Fibroblast of gingiva (primary cell): ENCODE measurements around the gene ARHGAP4.

ENCODE experiments used
- DNase-seq: peaks from one replicate; pipeline ENCODE4 v3.0.0-alpha.2; 2011; ENCODE audit warnings: low read depth

ARHGAP4 gene

DNA sequence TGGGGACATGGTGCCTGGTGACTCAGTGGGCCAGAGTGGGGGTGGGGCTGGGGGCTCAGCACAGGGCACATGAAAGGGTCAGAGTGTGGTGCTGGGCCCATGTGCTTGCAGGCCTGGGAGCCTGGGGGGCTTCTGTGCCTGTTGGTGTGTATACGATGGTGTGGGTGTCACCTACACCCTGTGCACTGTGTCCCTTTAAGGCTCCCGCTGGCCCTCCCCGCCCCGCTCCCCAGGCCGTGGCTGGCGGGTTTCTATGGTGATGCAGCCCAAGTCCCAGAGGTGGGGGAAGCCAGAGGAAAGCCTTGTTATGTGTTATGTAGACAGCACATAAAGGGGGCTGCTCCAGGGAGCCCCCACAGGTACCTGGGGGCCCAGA lies 45.6 kb downstream of the ARHGAP4 start:
- no peak for DNase-seq

DNA sequence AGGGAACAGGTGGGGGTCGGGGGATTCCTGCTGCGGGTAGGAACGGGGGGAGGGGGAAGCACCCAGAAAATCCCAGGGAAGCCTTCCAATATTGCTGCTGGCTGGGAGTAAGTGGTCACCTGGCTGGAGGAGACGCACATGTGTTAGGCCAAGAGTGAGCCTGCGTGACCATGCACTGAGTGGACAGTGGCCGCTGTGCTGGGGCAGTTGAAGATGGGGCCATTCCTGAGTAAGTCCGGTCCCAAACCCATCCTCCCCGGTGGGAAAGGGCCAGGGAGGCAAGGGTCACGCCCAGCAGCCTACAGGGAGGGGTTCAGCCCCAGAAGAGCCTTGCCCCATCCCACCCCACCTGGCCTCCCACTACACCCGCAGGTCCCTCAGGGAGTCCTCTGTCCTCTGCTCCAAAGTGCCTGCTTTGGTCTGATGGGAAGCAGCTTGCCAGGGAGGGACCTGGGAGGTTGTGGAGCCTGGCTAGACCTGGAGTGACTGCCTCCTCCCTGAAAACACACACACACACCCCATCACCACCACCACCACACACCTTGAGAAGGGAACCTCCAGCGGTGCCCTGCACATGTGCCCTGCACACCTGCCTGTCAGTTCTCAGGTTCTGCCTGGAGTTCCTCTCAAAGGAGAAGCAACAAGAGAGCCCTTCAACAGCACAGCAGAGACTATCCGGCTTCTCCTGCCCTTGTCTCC lies 46.2 kb downstream of the ARHGAP4 start:
- DNase-seq = no peak

DNA sequence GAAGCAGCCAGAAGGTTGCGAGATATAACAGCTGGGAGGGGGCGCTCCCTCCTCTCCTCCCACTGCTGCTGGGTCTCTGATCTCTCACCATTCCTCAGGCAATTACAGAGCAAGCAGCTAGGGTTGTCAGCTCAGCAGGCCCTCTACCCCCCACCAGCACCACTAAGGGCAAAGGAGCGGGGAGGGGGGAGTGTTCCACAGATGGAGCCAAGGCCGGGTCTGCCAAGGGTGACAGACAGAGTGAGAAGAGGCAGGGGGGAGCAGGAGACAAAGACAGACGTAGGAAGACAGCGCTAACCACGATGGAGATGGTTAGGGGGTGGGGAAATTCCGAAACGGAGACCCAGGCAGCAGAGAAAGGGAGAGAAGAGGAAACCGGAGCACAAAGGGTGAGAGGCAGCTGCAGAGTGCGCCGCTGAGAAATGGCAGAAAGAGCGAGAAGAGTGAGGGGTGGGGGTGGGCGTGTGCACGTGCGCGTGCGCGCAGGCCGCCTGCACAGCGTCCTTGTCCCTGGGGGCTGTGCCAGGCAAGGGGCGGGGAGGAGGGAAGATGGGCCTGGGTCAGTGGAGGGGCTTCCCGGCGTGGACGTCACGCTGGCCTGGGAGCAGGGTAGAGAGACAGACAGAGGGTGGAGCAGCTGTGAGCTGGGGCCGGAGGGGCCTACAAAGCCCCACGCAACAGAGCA lies 47.0 kb downstream of the ARHGAP4 start:
- DNase-seq = no peak

DNA sequence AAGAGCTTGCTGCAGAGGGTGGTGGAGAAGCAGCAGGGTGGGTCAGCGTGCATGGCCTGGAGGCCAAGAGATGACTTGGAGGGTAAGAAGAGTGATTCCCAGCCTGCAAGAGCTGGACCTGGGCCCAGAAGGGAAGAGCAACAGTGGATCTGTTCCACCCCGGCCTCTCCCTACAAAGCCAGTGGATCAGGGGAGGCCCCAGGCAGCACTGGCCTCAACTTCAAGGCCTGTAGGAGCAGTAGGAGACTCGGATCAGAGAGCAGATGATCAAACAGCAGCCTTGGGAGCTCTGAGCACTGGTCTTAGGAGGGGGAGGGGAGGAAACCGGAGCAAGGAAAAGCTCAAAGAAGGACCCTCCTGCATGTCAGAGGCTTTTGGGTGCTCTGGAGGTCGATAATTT lies 47.7 kb downstream of the ARHGAP4 start:
- no peak for DNase-seq

DNA sequence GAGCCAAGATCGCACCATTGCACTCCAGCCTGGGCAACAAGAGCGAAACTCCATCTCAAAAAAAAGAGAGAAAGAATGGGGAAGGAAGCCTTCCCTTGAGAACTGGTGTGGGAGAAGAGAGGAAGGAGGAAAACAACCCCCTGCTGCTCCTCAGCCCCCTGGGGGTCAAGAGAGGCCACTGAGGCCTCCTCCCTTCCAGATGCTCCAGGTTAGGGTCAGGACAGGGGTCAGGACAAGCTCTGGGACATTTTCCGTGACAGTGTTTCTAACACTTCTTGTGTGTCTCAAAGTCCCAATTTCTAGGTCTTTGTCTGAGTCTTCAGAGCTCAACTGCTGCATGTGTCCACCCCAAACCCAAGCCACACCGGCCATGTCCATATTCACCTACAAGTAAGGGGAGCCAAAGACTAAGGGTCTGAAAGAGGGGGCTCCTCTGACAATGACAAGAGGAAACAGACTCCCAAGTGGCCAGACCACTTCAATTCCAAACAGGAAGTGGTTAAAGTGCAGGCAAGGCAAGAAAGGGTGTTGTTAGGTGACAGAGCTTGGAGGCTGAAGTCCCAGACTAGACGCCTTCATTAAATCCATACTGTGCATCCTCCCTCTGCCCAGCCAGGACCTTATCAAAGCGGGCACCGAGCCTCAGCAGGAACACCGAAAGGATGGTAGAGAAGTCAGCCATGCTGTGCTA lies 48.3 kb downstream of the ARHGAP4 start:
- DNase-seq = no peak

DNA sequence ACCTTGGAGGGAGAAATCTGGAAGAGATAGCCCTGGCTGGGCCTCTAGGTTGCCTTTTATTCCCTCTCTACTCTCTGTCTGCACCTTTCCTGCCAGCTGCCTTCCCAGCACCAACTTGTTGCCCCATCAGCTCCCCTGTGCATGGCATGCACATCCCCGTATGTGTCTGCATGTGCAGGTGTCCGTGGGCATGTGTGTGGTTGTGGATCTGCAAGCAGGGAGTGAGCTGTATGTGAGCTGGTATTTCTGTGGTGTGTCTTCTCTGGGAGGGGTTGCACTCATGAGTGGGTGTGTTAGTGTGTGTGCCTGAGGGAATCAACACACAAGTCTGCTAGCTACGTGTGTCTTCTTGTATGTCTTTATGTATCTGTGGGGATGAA lies 50.0 kb downstream of the ARHGAP4 start:
- no peak for DNase-seq

DNA sequence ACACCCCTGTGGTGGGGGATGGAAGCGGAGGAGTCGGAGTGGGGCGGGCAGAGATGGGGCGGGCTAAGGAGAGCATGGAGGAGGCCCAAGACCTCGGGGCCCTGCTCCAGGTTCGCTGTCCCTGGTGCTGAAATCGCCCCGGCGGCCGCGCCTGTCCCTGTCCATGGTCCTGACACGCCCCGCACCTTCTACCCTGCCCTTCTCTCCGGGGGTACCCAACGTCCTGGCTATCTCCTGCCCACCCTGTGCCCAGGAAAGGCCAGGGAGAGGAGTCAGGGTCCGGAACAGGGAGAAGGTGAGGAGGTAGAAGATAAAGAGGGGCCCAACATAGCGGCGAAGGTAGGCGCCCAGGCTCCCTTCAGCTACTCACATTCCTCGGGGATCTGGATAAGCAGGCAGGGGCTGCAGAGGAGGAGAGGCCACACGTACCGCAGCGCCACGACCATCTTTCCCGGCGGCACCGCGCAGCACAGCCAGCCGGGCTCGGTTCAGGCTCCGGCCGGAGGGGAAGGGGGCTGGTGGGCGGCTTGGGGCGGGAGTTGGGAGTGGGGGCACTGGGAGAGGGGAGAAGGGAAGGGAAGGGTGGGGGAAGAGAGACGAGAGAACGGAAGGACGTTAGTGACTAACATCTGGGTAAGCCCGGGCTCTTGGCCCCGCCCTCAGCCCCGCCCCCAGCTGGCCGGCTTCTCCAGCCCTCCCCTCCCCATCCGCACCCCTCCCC lies 50.5 kb downstream of the ARHGAP4 start:
- DNase-seq = no peak

DNA sequence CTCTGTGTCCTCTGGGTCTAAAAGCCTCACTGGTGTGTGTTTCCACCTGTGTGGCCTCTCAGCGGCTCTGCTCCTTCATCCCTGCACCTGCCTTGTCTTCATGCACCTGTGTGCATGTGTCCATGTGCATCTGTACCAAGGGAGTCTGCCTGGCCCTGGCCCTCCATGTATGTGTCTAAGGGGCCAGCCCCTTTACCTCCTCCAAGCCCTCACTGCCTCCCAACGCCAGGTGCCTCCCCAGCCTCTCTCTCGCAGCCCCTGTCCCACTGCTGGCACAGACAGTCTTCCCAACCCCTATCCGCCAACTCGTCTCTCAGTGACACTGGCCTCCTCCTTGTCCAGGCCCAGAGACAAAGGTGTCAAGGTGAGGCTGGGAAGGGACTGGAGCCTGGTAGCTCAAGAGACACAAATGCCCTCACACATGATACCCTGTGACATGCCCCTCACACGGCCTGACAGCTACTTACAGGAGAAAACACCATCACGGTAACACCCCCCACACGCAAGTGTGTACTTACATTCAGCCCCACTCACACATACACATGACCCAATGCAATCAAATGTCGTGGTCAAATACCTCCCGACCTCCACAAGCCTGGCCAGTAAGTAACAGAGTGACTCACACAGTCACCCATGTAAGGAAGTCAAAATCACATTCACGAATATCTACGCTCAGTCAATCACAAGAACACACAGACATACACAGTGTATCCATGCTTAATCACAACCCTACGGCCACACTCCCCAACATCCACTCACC lies 51.5 kb downstream of the ARHGAP4 start:
- no peak for DNase-seq

DNA sequence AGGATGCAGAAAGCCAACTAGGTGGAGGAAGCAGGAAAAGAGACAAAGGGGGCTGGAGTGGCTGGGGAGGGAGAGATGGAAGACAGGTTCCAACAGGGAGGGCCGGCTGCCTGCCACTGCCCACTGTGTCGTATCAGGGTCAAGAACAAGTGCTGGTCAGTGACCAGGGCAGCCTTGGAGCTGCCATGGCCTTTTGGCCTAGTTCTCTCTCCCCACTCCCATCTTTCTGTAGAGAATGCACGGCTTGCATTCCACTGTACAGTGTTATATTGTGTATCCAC lies 52.0 kb downstream of the ARHGAP4 start:
- no peak for DNase-seq

DNA sequence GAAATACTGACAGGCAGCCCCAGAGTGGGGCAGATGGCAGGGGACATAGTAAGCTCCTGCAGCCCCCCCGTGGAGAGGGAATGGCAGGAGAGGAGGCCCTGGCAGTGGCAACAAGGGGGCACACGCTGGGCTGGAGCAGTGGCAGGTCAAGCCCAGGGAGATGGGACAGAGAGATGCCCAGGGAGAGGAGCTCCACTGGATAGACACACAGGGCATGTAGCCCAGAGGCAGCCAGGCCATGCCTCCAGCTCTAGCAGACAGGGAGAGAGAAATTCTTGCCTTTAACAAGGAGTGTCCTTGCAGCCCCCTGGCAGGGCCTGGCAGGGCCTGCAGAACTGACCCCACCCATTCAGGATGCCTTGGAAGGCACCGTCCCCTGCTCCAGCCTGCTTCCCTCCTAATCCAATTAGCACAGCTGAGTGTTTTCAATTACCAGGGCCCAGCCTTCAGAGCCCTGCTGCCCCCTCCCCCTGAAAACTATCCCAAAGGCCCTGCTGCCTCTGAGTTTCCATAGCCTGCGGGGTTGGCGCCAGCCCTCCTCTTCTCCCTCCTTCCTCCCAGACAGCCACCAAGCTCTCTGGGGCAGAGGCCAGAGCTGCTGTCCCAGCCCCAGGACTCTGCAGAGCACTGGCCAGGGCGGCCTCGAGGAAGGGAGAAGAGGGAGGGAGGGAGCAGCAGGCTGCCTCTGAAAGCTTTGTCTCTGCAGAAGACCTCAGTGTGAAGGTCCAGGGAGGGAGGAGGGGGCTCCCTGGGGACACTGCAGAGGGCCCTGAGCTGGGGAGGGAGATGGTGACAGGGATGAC lies 52.6 kb downstream of the ARHGAP4 start:
- DNase-seq = no peak

DNA sequence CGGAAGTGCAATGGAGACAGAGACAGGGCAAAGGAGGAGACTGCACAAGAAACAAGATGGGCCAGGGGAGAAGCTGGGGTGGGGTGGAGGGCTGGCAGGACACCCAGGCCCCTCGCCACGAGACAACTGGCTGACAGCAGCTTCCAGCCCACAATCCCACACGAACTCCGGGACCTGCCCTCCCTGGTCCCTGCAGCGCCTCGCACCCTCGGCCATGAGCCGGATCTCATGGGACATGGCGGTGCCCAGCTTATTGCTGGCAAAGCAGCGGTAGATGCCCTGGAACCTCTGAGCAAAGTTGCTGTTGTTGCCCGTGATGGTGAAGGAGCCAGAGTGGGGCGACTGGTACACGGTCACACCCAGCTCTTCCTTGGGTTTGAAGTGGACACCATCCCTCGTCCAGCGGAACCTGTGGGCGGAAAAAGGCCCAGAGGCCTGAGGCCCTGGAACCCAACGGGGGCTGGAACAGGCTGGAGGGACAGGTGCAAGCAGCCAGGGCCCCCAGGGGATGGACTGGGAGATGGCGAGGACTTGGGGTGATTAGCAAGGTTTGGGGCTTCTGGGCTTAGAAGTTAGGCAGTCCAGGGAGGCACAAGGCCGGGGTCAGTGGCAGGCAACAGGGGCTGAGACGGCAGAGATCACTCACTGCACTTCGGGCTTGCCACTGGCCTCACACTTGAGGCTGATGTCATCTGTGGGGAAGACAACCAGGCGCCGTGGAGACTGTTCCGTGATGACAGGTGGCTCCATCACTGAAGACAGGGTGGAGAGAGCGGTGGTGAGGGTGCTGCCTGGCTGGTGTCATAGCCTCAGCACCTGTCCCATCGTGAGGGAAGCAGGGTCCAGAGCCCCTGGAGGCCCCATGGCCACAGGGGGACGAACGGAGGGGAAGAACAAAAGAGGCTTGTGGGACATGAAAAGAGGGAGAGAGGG lies 53.9 kb downstream of the ARHGAP4 start:
- DNase-seq = no peak

DNA sequence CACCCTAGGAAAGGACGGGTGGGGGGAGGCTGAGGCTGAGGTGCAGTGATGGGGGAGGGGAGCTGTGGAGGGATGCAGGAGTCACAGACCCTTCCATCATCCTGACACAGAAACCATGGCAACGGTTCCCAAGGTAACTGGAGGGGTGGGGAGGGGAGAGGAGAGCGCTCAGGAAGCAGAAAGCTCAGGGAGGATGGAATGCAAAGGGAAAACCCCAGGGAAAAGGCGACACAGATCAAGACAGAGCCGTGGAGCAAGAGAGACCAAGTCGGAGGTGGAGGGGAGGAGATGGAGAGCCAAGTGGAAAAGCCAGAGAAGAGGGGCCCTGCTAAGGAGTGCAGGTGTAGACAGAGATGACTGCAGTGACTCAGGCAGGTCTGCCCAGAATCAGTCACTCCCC lies 54.6 kb downstream of the ARHGAP4 start:
- no peak for DNase-seq

DNA sequence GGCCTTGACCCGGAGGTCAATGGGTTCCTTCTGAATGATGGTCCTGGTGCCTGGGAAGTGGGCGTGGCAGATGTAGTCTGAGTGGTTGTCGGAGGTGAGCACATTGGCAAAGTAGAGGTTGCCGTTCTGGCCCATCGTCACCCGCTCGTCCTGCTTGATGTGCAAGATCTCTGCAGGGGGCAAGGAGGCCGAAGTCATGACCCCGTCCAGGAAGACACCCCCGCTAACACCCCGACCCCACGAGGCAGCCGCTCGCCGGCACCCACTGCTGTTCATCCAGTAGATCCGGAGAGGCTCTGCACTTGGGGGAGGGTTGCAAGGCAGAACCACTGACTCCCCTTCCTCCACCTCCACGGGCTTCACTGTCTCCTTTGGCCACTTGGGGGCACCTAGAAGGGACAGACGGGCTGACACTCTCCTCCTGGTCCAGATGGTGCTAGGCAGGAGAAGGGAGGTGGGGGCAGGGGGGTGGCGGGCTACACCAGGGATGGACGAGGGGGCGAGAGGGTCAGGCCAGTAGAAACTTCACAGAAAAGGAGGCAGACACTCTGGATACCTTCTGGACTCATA lies 55.2 kb downstream of the ARHGAP4 start:
- no peak for DNase-seq

DNA sequence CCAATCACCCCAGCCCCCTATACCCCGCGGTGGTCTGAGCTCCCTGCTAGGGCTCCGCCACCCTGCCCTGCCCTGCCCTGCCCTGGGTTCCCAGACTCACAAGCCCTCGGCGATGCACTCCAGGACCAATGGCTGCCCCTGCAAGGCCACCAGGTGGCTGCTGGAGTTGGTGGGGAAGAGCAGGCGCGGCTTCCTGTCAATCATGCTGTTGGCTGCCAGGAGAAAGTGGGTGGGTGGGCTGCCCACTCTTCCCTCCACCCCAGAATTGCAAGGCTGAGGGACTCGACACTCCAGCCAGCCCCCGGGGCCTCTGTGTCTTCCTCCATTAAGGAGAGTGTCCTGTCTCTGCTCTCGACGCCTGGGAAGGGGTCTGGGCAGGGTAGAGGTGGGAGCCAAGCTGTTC lies 55.8 kb downstream of the ARHGAP4 start:
- DNase-seq = no peak

DNA sequence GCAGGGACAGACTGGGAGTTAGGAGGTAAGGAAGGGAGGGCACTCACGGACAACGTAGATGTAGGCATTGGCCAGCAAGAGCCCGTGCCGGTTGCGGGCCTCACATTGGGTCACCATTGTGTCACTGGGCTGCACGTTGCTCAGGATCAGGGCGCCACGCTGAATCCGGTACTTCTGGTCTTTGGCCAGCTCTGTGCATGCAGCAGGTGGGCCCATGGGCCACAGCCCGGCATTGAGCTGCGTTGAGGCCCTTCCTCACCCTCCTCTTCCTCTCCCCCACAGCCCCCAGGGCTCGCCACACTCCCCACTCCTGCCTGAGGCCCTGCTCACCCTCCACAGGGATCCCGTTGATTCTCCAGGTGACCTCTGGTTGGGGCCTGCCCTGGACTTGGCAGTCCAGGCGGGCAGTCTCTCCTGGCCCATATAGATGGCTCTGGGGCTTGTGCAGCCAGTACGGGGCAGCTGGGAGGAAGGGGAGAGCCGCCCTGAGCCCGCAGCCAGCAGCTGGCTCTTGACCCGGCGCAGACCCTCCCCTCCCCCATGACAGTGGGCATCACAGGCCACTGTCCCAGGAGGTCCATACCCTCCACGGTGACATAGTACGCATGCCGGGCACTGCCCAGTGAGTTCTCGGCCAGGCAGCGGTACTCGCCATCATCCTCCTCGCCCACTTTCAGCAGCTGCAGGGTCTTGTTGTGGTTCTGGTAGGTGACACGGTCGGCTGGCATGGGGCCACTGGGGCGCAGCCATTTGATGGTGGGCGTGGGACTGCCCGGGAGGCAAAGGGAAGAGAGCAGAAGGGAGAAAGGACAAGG lies 56.4 kb downstream of the ARHGAP4 start:
- no peak for DNase-seq

DNA sequence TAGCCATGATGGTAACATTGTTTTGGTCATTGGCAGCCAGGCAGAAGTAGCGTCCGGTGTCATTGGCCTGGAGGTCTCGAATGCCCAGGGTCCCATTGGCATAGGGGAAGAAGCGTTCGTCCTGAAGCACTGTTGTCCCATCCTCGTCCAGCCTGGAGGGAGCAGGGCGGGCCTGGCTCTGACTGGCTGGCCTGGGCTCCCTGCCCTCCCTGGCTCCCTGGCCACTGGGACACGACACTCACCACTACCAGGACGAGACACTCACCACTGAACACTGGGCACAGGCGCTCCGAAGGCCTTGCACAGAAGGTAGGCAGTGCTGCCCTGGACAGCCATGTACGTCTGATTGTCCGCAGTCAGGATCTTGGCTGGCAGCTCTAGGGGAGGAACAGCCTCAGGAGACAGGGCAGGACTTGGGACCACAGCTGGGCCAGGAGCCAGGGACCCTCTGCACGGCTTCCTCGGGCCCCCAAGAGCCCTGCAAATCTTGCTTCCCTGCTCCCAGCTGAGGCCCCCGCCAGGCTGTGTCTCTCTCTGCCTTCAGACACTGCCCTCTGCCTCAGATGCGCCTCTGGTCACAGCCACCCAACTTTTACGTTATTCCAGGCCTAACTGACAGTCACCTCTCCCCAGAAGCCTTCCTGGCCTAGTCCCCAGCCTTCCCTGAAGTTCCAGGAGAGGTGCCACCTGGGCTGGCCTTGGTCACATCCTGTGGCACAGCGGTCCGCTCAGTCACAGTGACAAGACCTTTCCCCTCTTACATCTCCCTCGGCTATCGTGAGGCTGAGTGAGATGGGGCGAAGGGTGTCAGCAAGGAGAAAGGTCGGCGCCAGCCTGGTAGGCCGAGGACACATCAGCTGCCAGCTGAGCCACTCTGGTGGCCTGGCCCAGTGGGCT lies 57.2 kb downstream of the ARHGAP4 start:
- no peak for DNase-seq

DNA sequence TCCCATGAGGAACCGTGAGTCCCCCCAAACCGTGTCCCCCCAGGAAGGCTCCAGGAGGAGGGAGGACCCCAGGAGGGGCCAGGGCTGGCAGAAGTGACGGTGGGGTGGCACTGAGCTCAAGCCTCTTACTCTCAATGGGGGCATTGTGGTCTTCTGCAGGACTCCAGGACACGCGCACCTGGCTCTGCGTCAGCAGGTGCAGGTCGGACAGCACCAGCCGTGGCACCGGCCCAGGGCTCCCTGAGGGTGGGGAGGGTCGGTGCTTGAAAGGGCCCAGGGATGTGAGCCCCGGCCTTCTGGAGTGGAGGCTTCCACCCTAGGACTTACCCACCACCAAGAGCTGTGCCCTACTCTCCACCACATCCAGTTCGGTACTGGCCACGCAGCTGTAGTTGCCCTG lies 58.4 kb downstream of the ARHGAP4 start:
- DNase-seq = no peak

DNA sequence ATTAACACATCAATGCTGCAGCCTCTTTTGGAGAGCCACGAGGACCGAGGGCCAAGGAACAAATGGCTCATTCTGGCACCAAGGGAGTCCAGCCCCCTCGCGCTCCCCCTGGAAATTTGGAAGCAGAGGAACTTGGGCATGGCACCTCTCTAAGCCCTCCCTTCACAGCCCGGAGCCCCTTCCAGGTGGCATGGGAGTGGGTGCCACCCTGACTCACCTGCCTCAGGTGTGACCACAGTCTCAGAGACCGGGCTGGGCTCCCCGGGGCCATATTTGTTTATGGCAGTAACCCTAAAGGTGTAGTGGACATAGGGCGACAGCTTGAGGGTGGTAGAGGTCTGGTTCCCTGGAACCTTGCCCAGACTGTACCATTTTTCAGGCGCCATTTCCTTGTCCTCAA lies 58.9 kb downstream of the ARHGAP4 start:
- no peak for DNase-seq
